ENCODE measurements around the gene RAB4A. TPM values are rescaled to one million over a fixed set of nuclear protein-coding genes. Genes with fewer than 3 reads are reported as not detected.

Gene RAB4A
- total RNA-seq, 3 donors from 2014 or later = 27.5 to 47.8 (median 42.1) TPM

GRCh38 chr1:229229721-229230139 lies 41.2 kb upstream of the RAB4A start:
- no peaks in the 10 kb centered on the region for H3K27me3 ChIP-seq
- TF ChIP-seq POLR2A (IDR thresholded peaks at IDR 0.05) = no peak
- TF ChIP-seq POLR2AphosphoS5 (IDR thresholded peaks at IDR 0.05) = peak; percentile 88 to 91 (median 89)
- H3K27ac ChIP-seq = peak overlapping the region; percentile 96 to 97
- no peaks in the 10 kb centered on the region for H3K9me3 ChIP-seq
- DNase-seq (ENCODE audit: low spot score in 2 of 2) = peak in 1 of 2 donors; percentile 96
- intact Hi-C loops (cut with DNase I; ENCODE audit: low total_unique reads) = no loop called here
- peaks cover 9 to 15% of the 10 kb centered on the region in 2 donors for H3K4me1 ChIP-seq
- peak overlapping the region in 2 of 3 donors; percentile 19 to 55 for H3K4me3 ChIP-seq
- no peaks in the 10 kb centered on the region for H3K36me3 ChIP-seq

GRCh38 chr1:229230140-229230892 lies 40.6 kb upstream of the RAB4A start:
- Histone ChIP-seq H3K9me3 (no peaks in the 10 kb centered on the region), H3K36me3 (no peaks in the 10 kb centered on the region), H3K27me3 (no peaks in the 10 kb centered on the region), H3K4me3 (peak overlapping the region in 2 of 3 donors; percentile 19 to 55), H3K27ac (peak overlapping the region; percentile 96 to 97), H3K4me1 (peaks cover 8 to 15% of the 10 kb centered on the region in 2 donors)
- intact Hi-C loops (cut with DNase I; ENCODE audit: low total_unique reads) = no loop called here
- DNase-seq (ENCODE audit: low spot score in 2 of 2) = no peak
- TF ChIP-seq POLR2A (IDR thresholded peaks at IDR 0.05) (no peak), CTCF (IDR thresholded peaks at IDR 0.05) (no peak), POLR2AphosphoS5 (IDR thresholded peaks at IDR 0.05) (no peak)

GRCh38 chr1:229230893-229231753 lies 39.8 kb upstream of the RAB4A start:
- Histone ChIP-seq H3K4me3 (peak overlapping the region in 1 of 3 donors; percentile 55), H3K9me3 (no peaks in the 10 kb centered on the region), H3K4me1 (peaks cover 8 to 15% of the 10 kb centered on the region in 2 donors), H3K27ac (peak overlapping the region; percentile 96 to 97), H3K36me3 (no peaks in the 10 kb centered on the region), H3K27me3 (no peaks in the 10 kb centered on the region)
- peak in 1 of 2 donors; percentile 81 for DNase-seq (ENCODE audit: low spot score in 2 of 2)
- intact Hi-C loops (cut with DNase I; ENCODE audit: low total_unique reads) = no loop called here
- TF ChIP-seq POLR2A (IDR thresholded peaks at IDR 0.05) = no peak
- TF ChIP-seq POLR2AphosphoS5 (IDR thresholded peaks at IDR 0.05) = no peak
- no peak for TF ChIP-seq CTCF (IDR thresholded peaks at IDR 0.05)

GRCh38 chr1:229231754-229232119 lies 39.2 kb upstream of the RAB4A start:
- peaks cover 8 to 15% of the 10 kb centered on the region in 2 donors for H3K4me1 ChIP-seq
- intact Hi-C loops (cut with DNase I; ENCODE audit: low total_unique reads) = no loop called here

More at GRCh38 chr1:229231754-229232119, 39.2 kb upstream of the RAB4A start:
- Histone ChIP-seq H3K27ac (peak overlapping the region; percentile 96 to 97), H3K9me3 (no peaks in the 10 kb centered on the region), H3K4me3 (no peak overlapping the region), H3K27me3 (no peaks in the 10 kb centered on the region), H3K36me3 (no peaks in the 10 kb centered on the region)
- no peak for DNase-seq (ENCODE audit: low spot score in 2 of 2)
- TF ChIP-seq POLR2A (IDR thresholded peaks at IDR 0.05) (no peak), POLR2AphosphoS5 (IDR thresholded peaks at IDR 0.05) (no peak), CTCF (IDR thresholded peaks at IDR 0.05) (no peak)

Measured in breast epithelium (tissue), 4 donors.